Esophagus squamous epithelium (tissue), 4 donors: ENCODE data around the gene EPGN.

Experiments used
- CTCF ChIP-seq, 6 experiments: fragments of 450-650 bp in 4 of 6; fragments of 200-600 bp in 2 of 6; sonication (generic) in 2 of 6; IDR thresholded peaks; one replicate each; pipeline ENCODE4 v1.5.1; 2016 to 2019; ENCODE audit warnings: antibody characterized with exemption in 6 of 6, mild to moderate bottlenecking in 4 of 6, moderate library complexity in 4 of 6
- POLR2A ChIP-seq, 4 donors: fragments of 450-650 bp; IDR thresholded peaks; one replicate each; pipeline ENCODE4 v1.6.1; 2017; ENCODE audit warnings: antibody characterized with exemption in 4 of 4, mild to moderate bottlenecking in 4 of 4, moderate library complexity in 3 of 4

GRCh38 chr4:74266081-74266480 is 42.2 kb upstream of the EPGN start:
- TF ChIP-seq CTCF (IDR thresholded peaks at IDR 0.05) (no peak), POLR2A (IDR thresholded peaks at IDR 0.05) (no peak)
